OCI-LY3 (cell line): ENCODE measurements around the gene SDK2.

Experiments used
- H2AFZ ChIP-seq: fragments of 200-600, 300-600 bp; shearing (Covaris generic); 2 replicates; pipeline ENCODE4 v1.6.0; 2014; ENCODE audit warnings: antibody characterized with exemption, low read depth, low read length
- H3K27ac ChIP-seq: fragments of 200-600, 300-600 bp; sonication (generic); 2 replicates; pipeline ENCODE4 v1.5.1; 2014; ENCODE audit warnings: mild to moderate bottlenecking, low read length, moderate library complexity, mixed read lengths
- H3K27me3 ChIP-seq: fragments of 200-600, 300-600 bp; sonication (generic); 2 replicates; pipeline ENCODE4 v1.6.1; 2014; ENCODE audit warnings: low read depth, low read length, mixed read lengths
- H3K36me3 ChIP-seq: fragments of 200-600, 300-600 bp; sonication (generic); replicated peaks from 2 replicates; pipeline ENCODE3; 2014; ENCODE audit warnings: low read depth, low read length, mixed read lengths
- H3K4me1 ChIP-seq: fragments of 300-600, 200-600 bp; sonication (generic); 2 replicates; pipeline ENCODE4 v1.6.1; 2014; ENCODE audit warnings: low read length, mixed read lengths
- H3K4me2 ChIP-seq: fragments of 200-600, 300-600 bp; sonication (generic); 2 replicates; pipeline ENCODE4 v1.6.1; 2014; ENCODE audit warnings: low read length, mixed read lengths
- H3K4me3 ChIP-seq: fragments of 300-600, 200-600 bp; sonication (generic); 2 replicates; pipeline ENCODE4 v1.5.1; 2014; ENCODE audit warnings: antibody characterized with exemption, mild to moderate bottlenecking, low read length, moderate library complexity
- H3K79me2 ChIP-seq: fragments of 300-600, 200-600 bp; shearing (Covaris generic); 2 replicates; pipeline ENCODE4 v1.6.1; 2014; ENCODE audit warnings: mild to moderate bottlenecking, low read length, mixed read lengths
- H3K9ac ChIP-seq: fragments of 300-600, 200-600 bp; shearing (Covaris generic); 2 replicates; pipeline ENCODE4 v1.6.0; 2014; ENCODE audit warnings: mild to moderate bottlenecking, low read length, moderate library complexity
- H3K9me3 ChIP-seq: fragments of 200-600, 300-600 bp; shearing (Covaris generic); 2 replicates; pipeline ENCODE4 v1.6.1; 2014; ENCODE audit warnings: low read length, mixed read lengths; ENCODE audit not compliant: insufficient read depth
- H4K20me1 ChIP-seq: fragments of 200-600, 300-600 bp; sonication (generic); 2 replicates; pipeline ENCODE4 v1.6.1; 2016; ENCODE audit warnings: low read length, mixed read lengths; ENCODE audit not compliant: insufficient read depth
- CTCF ChIP-seq: fragments of 200-600, 300-600 bp; sonication (generic); IDR thresholded peaks from 2 replicates; pipeline ENCODE4 v1.5.1; 2014; ENCODE audit warnings: antibody characterized with exemption, low read length, low read depth
- EZH2phosphoT487 ChIP-seq: fragments of 200-600 bp; shearing (Covaris generic); IDR thresholded peaks from 2 replicates; pipeline ENCODE4 v1.6.1; 2018; ENCODE audit warnings: antibody characterized with exemption, mixed run types, low read depth

The SDK2 gene

GRCh38 chr17:73639322-73639721 is 4.9 kb downstream of the SDK2 start:
- no peaks in the 10 kb centered on the region for H4K20me1 ChIP-seq
- peaks cover 5% of the 10 kb centered on the region; the same call in 1 of the 2 replicates for H3K27me3 ChIP-seq
- H3K27ac ChIP-seq: no peak overlapping the region
- H3K4me1 ChIP-seq: no peaks in the 10 kb centered on the region
- no peaks in the 10 kb centered on the region for H3K79me2 ChIP-seq
- H2AFZ ChIP-seq: no peak overlapping the region
- no peak overlapping the region for H3K4me3 ChIP-seq
- H3K4me2 ChIP-seq: no peak overlapping the region
- no peak overlapping the region for H3K9ac ChIP-seq
- no peak for TF ChIP-seq EZH2phosphoT487
- TF ChIP-seq CTCF: no peak
- H3K36me3 ChIP-seq: no peaks in the 10 kb centered on the region
- H3K9me3 ChIP-seq: no peaks in the 10 kb centered on the region

- Histone ChIP-seq H3K4me2 (no peak overlapping the region), H3K9ac (no peak overlapping the region), H3K27ac (no peak overlapping the region), H3K4me1 (no peaks in the 10 kb centered on the region), H3K4me3 (no peak overlapping the region), H3K79me2 (no peaks in the 10 kb centered on the region), H4K20me1 (no peaks in the 10 kb centered on the region), H3K9me3 (no peaks in the 10 kb centered on the region), H2AFZ (no peak overlapping the region), H3K36me3 (no peaks in the 10 kb centered on the region), H3K27me3 (peaks cover 9% of the 10 kb centered on the region; the same call in 1 of the 2 replicates)
- no peak for TF ChIP-seq CTCF
- no peak for TF ChIP-seq EZH2phosphoT487
Measured at GRCh38 chr17:73638556-73638955, 5.7 kb downstream of the SDK2 start.

- Histone ChIP-seq H3K9me3 (no peaks in the 10 kb centered on the region), H3K4me3 (no peak overlapping the region), H3K9ac (no peak overlapping the region), H3K27ac (no peak overlapping the region), H2AFZ (no peak overlapping the region), H3K27me3 (peaks cover 9% of the 10 kb centered on the region; the same call in 1 of the 2 replicates), H3K4me2 (no peak overlapping the region), H3K4me1 (no peaks in the 10 kb centered on the region), H3K36me3 (no peaks in the 10 kb centered on the region), H4K20me1 (no peaks in the 10 kb centered on the region), H3K79me2 (no peaks in the 10 kb centered on the region)
- TF ChIP-seq EZH2phosphoT487: no peak
- no peak for TF ChIP-seq CTCF
Measured at GRCh38 chr17:73637866-73638265, 6.4 kb downstream of the SDK2 start.

- no peaks in the 10 kb centered on the region for H3K9me3 ChIP-seq
- no peak overlapping the region for H3K4me2 ChIP-seq
- no peaks in the 10 kb centered on the region for H3K79me2 ChIP-seq
- no peaks in the 10 kb centered on the region for H3K4me1 ChIP-seq
- no peak overlapping the region for H3K4me3 ChIP-seq
- no peak overlapping the region for H3K9ac ChIP-seq
- H3K27me3 ChIP-seq: peaks cover 15% of the 10 kb centered on the region
- TF ChIP-seq CTCF: no peak
- no peak for TF ChIP-seq EZH2phosphoT487
- no peaks in the 10 kb centered on the region for H3K36me3 ChIP-seq
- no peaks in the 10 kb centered on the region for H4K20me1 ChIP-seq
- H2AFZ ChIP-seq: no peak overlapping the region
- no peak overlapping the region for H3K27ac ChIP-seq
Measured at GRCh38 chr17:73635101-73635817, 9.0 kb downstream of the SDK2 start.
